Measurements from ENCODE around the gene CLCA1.

CLCA1 gene

DNA sequence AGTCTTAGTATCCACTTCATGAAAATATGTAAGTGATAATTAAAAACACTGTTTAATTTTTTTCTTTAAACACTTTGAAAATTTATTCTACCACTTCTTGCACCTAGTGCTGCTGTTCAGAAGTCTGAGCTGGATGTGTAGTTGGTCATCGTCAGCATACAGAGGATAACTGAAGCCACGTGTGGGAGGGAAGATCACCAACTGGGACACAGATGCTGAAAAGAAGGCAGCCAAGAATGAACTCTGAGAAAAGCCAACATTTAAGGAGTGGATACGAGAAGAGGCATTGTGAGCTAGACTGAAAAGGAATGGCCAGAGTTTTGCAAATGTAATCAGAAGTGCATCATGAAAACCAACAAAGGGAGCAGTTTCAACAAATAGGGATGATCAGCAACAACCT lies 53.5 kb downstream of the CLCA1 start:
- H3K36me3 Mint-ChIP-seq (ENCODE audit: insufficient read depth) = no peaks in the 10 kb centered on the region
- DNase-seq = no peak
- H3K9me3 Mint-ChIP-seq = no peaks in the 10 kb centered on the region
- no peak overlapping the region for H3K4me3 Mint-ChIP-seq
- no peak overlapping the region for H3K27ac Mint-ChIP-seq
- peaks cover 0 to 4% of the 10 kb centered on the region in 2 donors for H3K27me3 Mint-ChIP-seq
- no peak for ATAC-seq (replicated peaks)
- H3K4me1 Mint-ChIP-seq (ENCODE audit: low read depth in 2 of 2) = no peaks in the 10 kb centered on the region

DNA sequence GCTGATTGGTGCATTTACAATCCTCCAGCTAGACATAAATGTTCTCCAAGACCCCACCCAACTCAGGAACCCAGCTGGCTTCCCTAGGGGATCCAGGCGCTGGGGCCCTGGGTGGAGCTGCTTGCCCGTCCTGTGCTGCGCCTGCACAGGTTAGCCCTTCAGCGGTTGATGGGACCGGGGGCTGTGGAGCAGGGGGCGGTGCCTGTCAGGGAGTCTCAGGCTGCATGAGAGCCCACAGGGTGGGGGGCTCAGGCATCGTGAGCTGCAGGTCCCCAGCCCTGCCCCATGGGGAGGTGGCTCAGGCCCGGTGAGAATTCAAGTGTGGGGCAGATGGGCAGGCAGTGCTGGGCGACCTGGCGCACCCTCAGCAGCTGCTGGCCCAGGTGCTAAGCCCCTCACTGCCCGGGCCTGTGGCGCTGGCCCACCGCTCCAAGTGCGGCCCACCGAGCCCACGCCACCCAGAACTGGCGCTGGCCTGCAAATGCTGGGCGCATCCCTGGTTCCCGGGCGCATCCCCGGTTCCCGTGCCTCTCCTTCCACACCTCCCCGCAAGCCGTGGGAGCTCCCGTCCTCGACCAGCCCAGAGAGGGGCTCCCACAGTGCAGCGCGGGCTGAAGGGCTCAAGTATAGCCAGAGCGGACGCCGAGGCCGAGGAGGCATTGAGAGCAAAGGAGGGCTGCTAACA lies 55.1 kb downstream of the CLCA1 start:
- H3K4me3 Mint-ChIP-seq = no peak overlapping the region
- DNase-seq (no peak), ATAC-seq (replicated peaks) (no peak)
- no peaks in the 10 kb centered on the region for H3K9me3 Mint-ChIP-seq
- no peak overlapping the region for H3K27ac Mint-ChIP-seq
- H3K27me3 Mint-ChIP-seq = peaks cover 0 to 4% of the 10 kb centered on the region in 2 donors
- no peaks in the 10 kb centered on the region for H3K4me1 Mint-ChIP-seq (ENCODE audit: low read depth in 2 of 2)
- H3K36me3 Mint-ChIP-seq (ENCODE audit: insufficient read depth) = no peaks in the 10 kb centered on the region

DNA sequence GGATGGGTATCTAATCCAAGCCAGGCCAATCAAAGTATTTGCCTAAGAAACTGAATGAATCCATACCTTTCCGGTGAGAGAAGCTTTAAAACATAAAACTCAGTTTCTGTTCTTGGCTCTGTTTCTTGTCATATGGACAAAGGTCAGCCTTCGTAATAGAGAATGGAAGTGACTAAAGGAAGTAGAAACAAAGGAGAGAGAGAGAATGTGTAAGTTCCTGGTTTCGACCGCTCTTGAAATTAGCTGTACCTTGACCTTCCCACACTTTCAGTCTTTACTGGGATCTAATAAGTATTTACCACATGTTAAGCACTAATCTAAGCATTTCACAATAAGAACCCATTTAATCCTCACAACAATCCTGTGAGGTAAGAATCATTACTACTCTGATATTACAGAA lies 58.6 kb downstream of the CLCA1 start:
- no peak overlapping the region for H3K4me3 Mint-ChIP-seq
- H3K9me3 Mint-ChIP-seq = no peaks in the 10 kb centered on the region
- peaks cover 2 to 4% of the 10 kb centered on the region in 2 donors for H3K27me3 Mint-ChIP-seq
- H3K4me1 Mint-ChIP-seq (ENCODE audit: low read depth in 2 of 2) = no peaks in the 10 kb centered on the region
- ATAC-seq (replicated peaks) (no peak), DNase-seq (no peak)
- no peaks in the 10 kb centered on the region for H3K36me3 Mint-ChIP-seq (ENCODE audit: insufficient read depth)
- H3K27ac Mint-ChIP-seq = no peak overlapping the region

DNA sequence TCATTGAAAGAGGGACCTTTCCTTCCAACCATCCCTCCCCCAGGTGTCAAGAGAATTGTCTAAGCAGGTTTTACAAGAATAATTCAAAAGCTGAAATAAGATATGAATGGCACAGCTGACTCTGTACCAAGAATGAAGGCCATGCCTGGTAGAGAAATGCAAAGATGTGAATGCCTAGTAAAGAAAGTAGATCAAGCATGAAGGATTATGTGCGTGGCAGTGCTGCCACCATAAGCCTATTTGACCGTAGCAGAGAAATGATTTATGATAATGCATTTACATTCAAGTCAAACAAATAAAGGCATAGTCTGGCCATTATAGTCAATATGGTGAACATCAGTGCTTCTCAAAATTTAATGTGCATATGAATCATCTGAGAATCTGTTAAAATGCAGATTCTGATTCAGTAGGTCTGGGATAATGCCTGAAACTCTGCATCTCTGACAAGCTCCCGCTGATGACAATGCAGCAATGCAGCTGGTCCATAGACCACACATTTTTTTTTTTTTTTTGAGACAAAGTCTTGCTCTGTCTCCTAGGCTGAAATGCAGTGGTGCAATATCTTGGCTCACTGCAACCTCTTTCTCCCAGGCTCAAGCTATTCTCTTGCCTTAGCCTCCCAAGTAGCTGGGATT lies 61.6 kb downstream of the CLCA1 start:
- no peak overlapping the region for H3K4me3 Mint-ChIP-seq
- no peak overlapping the region for H3K27ac Mint-ChIP-seq
- H3K9me3 Mint-ChIP-seq = no peaks in the 10 kb centered on the region
- peaks cover 13 to 18% of the 10 kb centered on the region in 2 donors for H3K27me3 Mint-ChIP-seq
- H3K4me1 Mint-ChIP-seq (ENCODE audit: low read depth in 2 of 2) = no peaks in the 10 kb centered on the region
- ATAC-seq (replicated peaks) (no peak), DNase-seq (no peak)
- no peaks in the 10 kb centered on the region for H3K36me3 Mint-ChIP-seq (ENCODE audit: insufficient read depth)

DNA sequence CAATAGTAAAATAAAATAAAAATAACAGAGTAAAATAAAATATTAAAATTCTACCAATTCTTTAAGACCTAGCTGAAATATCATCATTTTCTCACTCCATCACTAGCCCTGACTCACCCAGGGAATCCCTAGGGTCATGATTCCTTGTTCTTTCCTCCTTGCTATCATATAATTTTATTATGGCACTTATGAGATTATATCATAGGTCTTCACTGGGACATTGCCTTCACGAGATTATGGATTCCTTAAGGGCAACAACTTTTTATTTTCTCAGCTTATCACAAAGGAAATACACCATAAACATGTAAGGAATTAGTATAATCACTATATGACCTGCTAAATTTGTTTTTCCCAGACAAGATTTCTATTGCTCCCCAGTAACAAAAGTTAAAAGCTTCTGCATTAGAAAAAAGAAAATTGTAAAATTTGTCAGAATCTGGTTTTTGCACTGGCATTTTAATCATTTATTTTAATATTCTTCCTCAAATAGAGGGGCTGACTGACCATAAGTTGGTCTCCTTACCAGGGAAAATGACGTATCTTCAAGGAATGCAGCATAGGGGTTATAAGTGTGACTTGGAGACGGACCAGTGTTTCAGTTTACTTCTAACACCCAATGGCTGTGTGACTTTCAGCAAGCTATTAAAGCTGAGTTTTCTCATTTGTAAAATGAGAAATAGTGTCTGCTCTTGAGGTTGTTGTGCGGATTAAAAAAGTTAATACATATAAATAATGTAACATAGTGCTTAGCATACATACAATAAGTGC lies 69.4 kb downstream of the CLCA1 start:
- H3K27ac Mint-ChIP-seq = no peak overlapping the region
- DNase-seq (no peak), ATAC-seq (replicated peaks) (no peak)
- peaks cover 31 to 43% of the 10 kb centered on the region in 2 donors for H3K27me3 Mint-ChIP-seq
- no peaks in the 10 kb centered on the region for H3K4me1 Mint-ChIP-seq (ENCODE audit: low read depth in 2 of 2)
- H3K4me3 Mint-ChIP-seq = no peak overlapping the region
- H3K36me3 Mint-ChIP-seq (ENCODE audit: insufficient read depth) = no peaks in the 10 kb centered on the region
- H3K9me3 Mint-ChIP-seq = no peaks in the 10 kb centered on the region

DNA sequence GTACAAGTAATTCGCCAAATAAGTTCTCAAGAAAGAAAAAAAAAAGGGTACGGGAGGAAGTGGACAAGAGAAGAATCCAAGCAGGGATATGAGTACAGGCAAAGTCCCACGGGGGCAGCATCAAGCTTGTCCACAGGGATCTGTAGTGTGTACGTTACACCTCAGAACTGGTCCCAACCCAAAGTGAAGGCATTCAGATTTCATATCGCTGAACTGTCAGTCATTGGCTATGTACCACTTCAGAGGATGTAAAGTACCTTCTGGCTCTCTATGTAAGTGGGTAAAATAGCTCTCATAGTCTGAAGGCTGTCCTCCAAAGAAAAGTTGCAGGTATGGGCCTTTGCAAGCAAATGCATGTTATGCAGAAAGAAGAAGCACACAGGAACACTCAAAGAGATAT lies 70.0 kb downstream of the CLCA1 start:
- H3K4me1 Mint-ChIP-seq (ENCODE audit: low read depth in 2 of 2) = no peaks in the 10 kb centered on the region
- H3K27ac Mint-ChIP-seq = no peak overlapping the region
- ATAC-seq (replicated peaks) (no peak), DNase-seq (no peak)
- no peaks in the 10 kb centered on the region for H3K9me3 Mint-ChIP-seq
- H3K36me3 Mint-ChIP-seq (ENCODE audit: insufficient read depth) = no peaks in the 10 kb centered on the region
- H3K27me3 Mint-ChIP-seq = peaks cover 29 to 39% of the 10 kb centered on the region in 2 donors
- H3K4me3 Mint-ChIP-seq = no peak overlapping the region

DNA sequence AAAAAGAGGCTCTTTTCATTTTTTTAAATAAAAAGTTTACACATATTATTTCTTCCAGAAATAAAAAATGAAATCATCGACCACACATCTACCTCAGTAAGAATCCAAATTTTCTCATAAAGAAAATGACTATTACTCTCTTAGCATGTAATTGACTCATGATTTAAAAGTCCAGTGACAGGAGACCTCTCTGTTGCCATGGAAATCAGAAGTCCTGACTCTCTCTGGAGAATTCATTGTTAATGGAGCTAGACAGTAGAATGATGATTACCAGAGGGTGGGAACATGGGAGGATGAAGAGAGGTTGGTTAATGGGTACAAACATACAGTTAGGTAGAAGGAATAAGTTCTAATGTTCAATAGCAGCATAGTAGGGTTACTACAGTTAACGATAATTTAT lies 73.1 kb downstream of the CLCA1 start:
- Mint-ChIP-seq H3K27ac (no peak overlapping the region), H3K36me3 (ENCODE audit: insufficient read depth) (no peaks in the 10 kb centered on the region), H3K27me3 (peaks cover 28 to 35% of the 10 kb centered on the region in 2 donors), H3K4me3 (no peak overlapping the region), H3K4me1 (ENCODE audit: low read depth in 2 of 2) (no peaks in the 10 kb centered on the region), H3K9me3 (no peaks in the 10 kb centered on the region)
- no peak for DNase-seq
- ATAC-seq (replicated peaks) = no peak

DNA sequence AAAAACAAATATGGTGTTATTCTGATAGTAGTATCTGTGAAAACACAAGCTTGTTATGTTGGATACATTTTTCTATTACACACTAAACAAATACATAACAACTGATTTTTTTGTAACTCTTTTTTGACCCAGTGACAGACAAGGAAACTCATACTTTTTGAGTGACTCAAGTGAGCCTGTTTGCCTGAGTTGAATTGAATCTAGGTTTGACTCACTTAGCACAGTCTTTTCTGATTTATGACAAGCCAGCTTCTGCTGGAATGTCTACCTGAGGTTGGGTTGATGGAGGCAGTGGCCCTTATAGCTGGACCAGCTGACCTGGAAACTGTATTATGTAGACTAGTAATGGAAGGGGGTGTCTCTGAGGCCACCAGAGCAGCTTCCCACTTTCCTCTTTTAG lies 73.9 kb downstream of the CLCA1 start:
- DNase-seq (no peak), ATAC-seq (replicated peaks) (no peak)
- no peak overlapping the region for H3K4me3 Mint-ChIP-seq
- no peak overlapping the region for H3K27ac Mint-ChIP-seq
- H3K9me3 Mint-ChIP-seq = no peaks in the 10 kb centered on the region
- no peaks in the 10 kb centered on the region for H3K36me3 Mint-ChIP-seq (ENCODE audit: insufficient read depth)
- no peaks in the 10 kb centered on the region for H3K4me1 Mint-ChIP-seq (ENCODE audit: low read depth in 2 of 2)
- H3K27me3 Mint-ChIP-seq = peaks cover 25 to 31% of the 10 kb centered on the region in 2 donors

DNA sequence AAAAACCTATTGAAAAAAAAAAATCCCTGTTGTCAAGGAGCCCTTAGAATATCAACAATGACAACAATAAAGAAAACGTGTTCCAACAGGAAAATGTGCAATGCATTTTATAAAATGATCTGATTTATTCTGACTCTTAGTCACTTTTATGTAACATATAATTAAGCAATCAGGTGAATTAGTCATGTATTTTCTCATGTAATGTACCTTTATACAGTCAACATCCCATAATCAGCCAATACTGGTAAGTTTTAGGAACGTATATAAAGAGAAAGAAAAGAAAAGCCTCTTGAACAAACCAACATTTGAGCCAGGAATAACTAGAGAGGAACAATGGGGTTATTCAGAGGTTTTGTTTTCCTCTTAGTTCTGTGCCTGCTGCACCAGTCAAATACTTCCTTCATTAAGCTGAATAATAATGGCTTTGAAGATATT lies 78.1 kb downstream of the CLCA1 start, which contains the start of gene CLCA4:
CLCA4 (plus strand) TSS at position 292 of the 435 bp plus-strand sequence; CDS start at position 334, 42 bp downstream.
- peaks cover 12 to 15% of the 10 kb centered on the region in 2 donors for H3K27me3 Mint-ChIP-seq

DNA sequence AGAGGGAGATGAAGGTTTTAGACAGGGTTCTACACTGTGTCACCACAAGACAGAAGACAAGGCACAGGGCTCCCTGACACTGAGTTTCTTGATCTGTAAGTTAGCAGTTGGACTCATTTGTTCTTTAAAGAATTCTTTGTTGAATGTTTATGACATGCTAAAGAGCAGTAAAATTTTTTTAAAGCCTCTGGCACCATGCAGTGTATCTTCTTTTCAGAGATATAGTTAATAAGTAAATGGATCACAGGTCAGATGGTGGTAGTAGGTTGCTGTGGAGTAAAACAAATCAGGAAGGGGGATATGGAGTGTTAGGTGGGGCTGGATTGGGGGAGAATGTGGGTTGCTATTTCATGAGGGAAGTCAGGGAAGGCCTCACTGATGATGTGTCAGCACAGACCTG lies 80.1 kb downstream of the CLCA1 start:
- no peak for DNase-seq
- H3K4me3 Mint-ChIP-seq = no peak overlapping the region
- H3K36me3 Mint-ChIP-seq (ENCODE audit: insufficient read depth) = no peaks in the 10 kb centered on the region
- peaks cover 0 to under 1% of the 10 kb centered on the region in 2 donors for H3K9me3 Mint-ChIP-seq
- H3K27ac Mint-ChIP-seq = no peak overlapping the region
- no peaks in the 10 kb centered on the region for H3K4me1 Mint-ChIP-seq (ENCODE audit: low read depth in 2 of 2)
- H3K27me3 Mint-ChIP-seq = peaks cover 12 to 16% of the 10 kb centered on the region in 2 donors
- ATAC-seq (replicated peaks) = no peak

More for the DNA sequence above, 78.1 kb downstream of the CLCA1 start, which contains the start of gene CLCA4:
- no peak for DNase-seq
- H3K27ac Mint-ChIP-seq = no peak within 1 kb of the TSS
- no peaks in the 10 kb centered on the region for H3K36me3 Mint-ChIP-seq (ENCODE audit: insufficient read depth)
- H3K9me3 Mint-ChIP-seq = no peaks in the 10 kb centered on the region
- ATAC-seq (replicated peaks) = no peak
- no peaks in the 10 kb centered on the region for H3K4me1 Mint-ChIP-seq (ENCODE audit: low read depth in 2 of 2)
- no peak within 1 kb of the TSS for H3K4me3 Mint-ChIP-seq
